HEK293 (cell line): Measurements from ENCODE around the gene PDGFB.

Experiments
- HOXD13 ChIP-seq: sonication (generic); formaldehyde crosslinking; IDR thresholded peaks from 2 replicates; pipeline ENCODE4 v1.8.0; 2022; ENCODE audit warnings: missing genetic modification reagents, borderline replicate concordance
- INSM2 ChIP-seq: fragments of 450-650 bp; formaldehyde crosslinking; IDR thresholded peaks from 2 replicates; pipeline ENCODE4 v1.5.1; 2016; ENCODE audit warnings: missing biosample characterization, missing genetic modification characterization
- KLF17 ChIP-seq: fragments of 450-650 bp; formaldehyde crosslinking; IDR thresholded peaks from 2 replicates; pipeline ENCODE4 v1.5.1; 2016; ENCODE audit warnings: missing biosample characterization, missing genetic modification characterization
- KLF7 ChIP-seq: fragments of 450-650 bp; formaldehyde crosslinking; IDR thresholded peaks from 2 replicates; pipeline ENCODE4 v1.5.1; 2016; ENCODE audit warnings: missing biosample characterization, missing genetic modification characterization, borderline replicate concordance
- KLF9 ChIP-seq: fragments of 450-650 bp; formaldehyde crosslinking; IDR thresholded peaks from 2 replicates; pipeline ENCODE4 v1.5.1; 2016; ENCODE audit warnings: missing biosample characterization, missing genetic modification characterization, low read depth
- OSR2 ChIP-seq: fragments of 450-650 bp; formaldehyde crosslinking; IDR thresholded peaks from 2 replicates; pipeline ENCODE4 v1.5.1; 2016; ENCODE audit warnings: missing biosample characterization, missing genetic modification characterization
- OVOL3 ChIP-seq: fragments of 450-650 bp; formaldehyde crosslinking; IDR thresholded peaks from 2 replicates; pipeline ENCODE4 v1.5.1; 2016; ENCODE audit warnings: missing biosample characterization, missing genetic modification characterization
- PRDM2 ChIP-seq: fragments of 450-650 bp; formaldehyde crosslinking; IDR thresholded peaks from 2 replicates; pipeline ENCODE4 v1.5.1; 2016; ENCODE audit warnings: missing biosample characterization, missing genetic modification characterization, borderline replicate concordance
- RBAK ChIP-seq: fragments of 450-650 bp; formaldehyde crosslinking; IDR thresholded peaks from 2 replicates; pipeline ENCODE4 v1.5.1; 2016; ENCODE audit warnings: missing biosample characterization, missing genetic modification characterization
- SALL2 ChIP-seq: fragments of 450-650 bp; formaldehyde crosslinking; IDR thresholded peaks from 2 replicates; pipeline ENCODE4 v1.5.0; 2017; ENCODE audit warnings: missing biosample characterization, mild to moderate bottlenecking, missing genetic modification characterization, borderline replicate concordance
- SP2 ChIP-seq: fragments of 450-650 bp; formaldehyde crosslinking; IDR thresholded peaks from 2 replicates; pipeline ENCODE4 v1.5.1; 2016; ENCODE audit warnings: missing biosample characterization, missing genetic modification characterization
- TRIM28 ChIP-seq: IDR thresholded peaks from 2 replicates; pipeline ENCODE4 v1.6.1; 2011; ENCODE audit warnings: low read length, control low read depth, borderline replicate concordance
- TSHZ1 ChIP-seq: fragments of 450-650 bp; formaldehyde crosslinking; IDR thresholded peaks from 2 replicates; pipeline ENCODE4 v1.5.1; 2016; ENCODE audit warnings: missing biosample characterization, missing genetic modification characterization, borderline replicate concordance
- ZNF114 ChIP-seq: fragments of 450-650 bp; formaldehyde crosslinking; IDR thresholded peaks from 2 replicates; pipeline ENCODE4 v1.5.0; 2017; ENCODE audit warnings: missing biosample characterization, missing genetic modification characterization
- ZNF155 ChIP-seq: fragments of 450-650 bp; formaldehyde crosslinking; IDR thresholded peaks from 2 replicates; pipeline ENCODE4 v1.5.1; 2016; ENCODE audit warnings: missing biosample characterization, missing genetic modification characterization
- ZNF19 ChIP-seq: fragments of 450-650 bp; formaldehyde crosslinking; IDR thresholded peaks from 2 replicates; pipeline ENCODE4; 2016; ENCODE audit warnings: missing biosample characterization, missing genetic modification characterization, low read depth
- ZNF221 ChIP-seq: fragments of 450-650 bp; formaldehyde crosslinking; IDR thresholded peaks from 2 replicates; pipeline ENCODE4 v1.5.1; 2017; ENCODE audit warnings: missing biosample characterization, missing genetic modification characterization, borderline replicate concordance
- ZNF501 ChIP-seq: fragments of 450-650 bp; formaldehyde crosslinking; IDR thresholded peaks from 2 replicates; pipeline ENCODE4 v1.5.1; 2016; ENCODE audit warnings: missing biosample characterization, missing genetic modification characterization
- ZNF544 ChIP-seq: fragments of 450-650 bp; formaldehyde crosslinking; IDR thresholded peaks from 2 replicates; pipeline ENCODE4 v1.5.0; 2017; ENCODE audit warnings: missing biosample characterization, missing genetic modification characterization
- ZNF555 ChIP-seq: fragments of 450-650 bp; formaldehyde crosslinking; conservative IDR thresholded peaks from 2 replicates; pipeline ENCODE4 v1.5.1; 2017; ENCODE audit warnings: missing biosample characterization, mild to moderate bottlenecking, missing genetic modification characterization, inconsistent platforms
- ZNF692 ChIP-seq: fragments of 450-650 bp; formaldehyde crosslinking; IDR thresholded peaks from 2 replicates; pipeline ENCODE4 v1.5.1; 2016; ENCODE audit warnings: missing biosample characterization, missing genetic modification characterization
- ZNF776 ChIP-seq: fragments of 450-650 bp; formaldehyde crosslinking; IDR thresholded peaks from 2 replicates; pipeline ENCODE4 v1.5.0; 2017; ENCODE audit warnings: missing biosample characterization, missing genetic modification characterization, borderline replicate concordance
- ZSCAN5A ChIP-seq: fragments of 450-650 bp; formaldehyde crosslinking; IDR thresholded peaks from 2 replicates; pipeline ENCODE4 v1.5.1; 2016; ENCODE audit warnings: missing biosample characterization, missing genetic modification characterization

The PDGFB gene

GRCh38 chr22:39236321-39237317 is 8.2 kb downstream of the PDGFB start (continued):
- TF ChIP-seq PRDM2 (tag by site-specific recombination) = no peak
- TF ChIP-seq KLF9 (tag by site-specific recombination) = no peak
- TF ChIP-seq ZSCAN5A (tag by site-specific recombination) = no peak
- TF ChIP-seq ZNF555 (tag by site-specific recombination) = no peak
- TF ChIP-seq TSHZ1 (tag by site-specific recombination) = peak; percentile 56; the same call in 1 of the 2 replicates
- TF ChIP-seq KLF7 = peak; percentile 69; the same call in 1 of the 2 replicates
- TF ChIP-seq TRIM28 = no peak
- TF ChIP-seq ZNF114 (tag by site-specific recombination) = no peak
- TF ChIP-seq ZNF776 = no peak
- TF ChIP-seq RBAK (tag by site-specific recombination) = no peak
- TF ChIP-seq ZNF155 (tag by site-specific recombination) = no peak
- peak; percentile 37; the same call in 1 of the 2 replicates for TF ChIP-seq SP2 (tag by site-specific recombination)
- no peak for TF ChIP-seq HOXD13 (CRISPR knock-in tag)
- TF ChIP-seq ZNF692 (tag by site-specific recombination) = peak; percentile 82
- TF ChIP-seq KLF17 (tag by site-specific recombination) = peak; percentile 89
- peak; percentile 85 for TF ChIP-seq OSR2 (tag by site-specific recombination)
- TF ChIP-seq ZNF19 (tag by site-specific recombination) = no peak
- TF ChIP-seq ZNF221 = no peak
- 0 out of 2 replicates have a peak, but pooled peaks have one; percentile 20 for TF ChIP-seq ZNF544
- TF ChIP-seq OVOL3 (tag by site-specific recombination) = no peak
- peak; percentile 75 for TF ChIP-seq INSM2 (tag by site-specific recombination)
- no peak for TF ChIP-seq SALL2 (tag by site-specific recombination)
- TF ChIP-seq ZNF501 (tag by site-specific recombination) = no peak; the same call in 1 of the 2 replicates
